CD4-positive, alpha-beta memory T cell (primary cell): ENCODE data around the gene CHAF1A. TPM values are rescaled to one million over a fixed set of nuclear protein-coding genes. Genes with fewer than 3 reads are reported as not detected.

Experiments used
- CTCF ChIA-PET: fragments of 350-600 bp; sonication (Branson Sonifier 250); formaldehyde crosslinking; loops from one replicate; lab custom pipeline; 2021; ENCODE audit warnings: inconsistent platforms; ENCODE audit not compliant: partially characterized antibody; lab: Charles Lee
- POLR2A ChIA-PET: fragments of 350-600 bp; sonication (Branson Sonifier 250); formaldehyde crosslinking; loops from one replicate; lab custom pipeline; 2021; ENCODE audit not compliant: partially characterized antibody; lab: Charles Lee
- DNase-seq, 5 donors: peaks; one replicate each; pipeline versions ENCODE4 v3.0.0 to v3.0.0-alpha.2; 2020 to 2022; ENCODE audit warnings: mixed read lengths in 1 of 5
- H3K27ac ChIP-seq: one replicate; pipeline ENCODE4 v1.7.0; 2013; ENCODE audit warnings: low read depth, low read length
- H3K27me3 ChIP-seq: 2 replicates; pipeline ENCODE4 v1.7.0; 2013; ENCODE audit warnings: mild to moderate bottlenecking, low read length, moderate library complexity; ENCODE audit not compliant: insufficient read depth
- H3K36me3 ChIP-seq: 2 replicates; pipeline ENCODE4 v1.7.0; 2013; ENCODE audit warnings: mild to moderate bottlenecking, low read length, moderate library complexity; ENCODE audit not compliant: insufficient read depth
- H3K4me1 ChIP-seq: 2 replicates; pipeline ENCODE4 v1.7.0; 2013; ENCODE audit warnings: mild to moderate bottlenecking, low read length, moderate library complexity; ENCODE audit not compliant: insufficient read depth
- H3K4me3 ChIP-seq, 2 donors: one replicate each; pipeline ENCODE4 v1.7.0; 2013; ENCODE audit warnings: low read length in 2 of 2, mild to moderate bottlenecking in 1 of 2
- H3K9me3 ChIP-seq, 2 donors: one replicate each; pipeline ENCODE4 v1.7.0; 2013; ENCODE audit warnings: low read length in 2 of 2, control low read depth in 1 of 2; ENCODE audit not compliant: control insufficient read depth in 1 of 2
- H3K27ac Mint-ChIP-seq, 7 donors: one replicate each; pipeline ENCODE4 v1.8.0; 2020 to 2021; ENCODE audit warnings: mixed read lengths in 7 of 7, mild to moderate bottlenecking in 6 of 7, inconsistent platforms in 3 of 7, moderate library complexity in 3 of 7
- H3K27me3 Mint-ChIP-seq, 2 donors: one replicate each; pipeline ENCODE4 v1.8.0; 2020 to 2021; ENCODE audit warnings: mixed read lengths in 2 of 2
- H3K36me3 Mint-ChIP-seq, 2 donors: one replicate each; pipeline ENCODE4 v1.8.0; 2020 to 2021; ENCODE audit warnings: mixed read lengths in 2 of 2, inconsistent platforms in 1 of 2, mild to moderate bottlenecking in 1 of 2
- H3K4me1 Mint-ChIP-seq, 4 donors: one replicate each; pipeline ENCODE4 v1.8.0; 2020 to 2021; ENCODE audit warnings: mixed read lengths in 4 of 4, mild to moderate bottlenecking in 1 of 4
- H3K4me3 Mint-ChIP-seq, 8 donors: one replicate each; pipeline ENCODE4 v1.8.0; 2020 to 2021; ENCODE audit warnings: mixed read lengths in 8 of 8, mild to moderate bottlenecking in 7 of 8, moderate library complexity in 6 of 8, inconsistent platforms in 3 of 8
- H3K9me3 Mint-ChIP-seq, 8 donors: one replicate each; pipeline ENCODE4 v1.8.0; 2020 to 2021; ENCODE audit warnings: mixed read lengths in 8 of 8, mild to moderate bottlenecking in 5 of 8, inconsistent platforms in 3 of 8, moderate library complexity in 1 of 8
- intact Hi-C: fragments of 100-400 bp; cut with micrococcal nuclease; formaldehyde crosslinking; loops from one replicate; pipeline ENCODE4 v1.15.1; 2023
- polyA plus RNA-seq, 2 donors: library from polyadenylated mRNA; unstranded; fragments of 300-500 nt; fragmentation: Illumina TruSeq; gene quantifications; one replicate each; pipeline ENCODE4 v1.2.3, GENCODE V29; 2021
- total RNA-seq, 2 experiments: library from RNA; stranded (reverse); gene quantifications; one replicate each; pipeline ENCODE4 v1.2.3, GENCODE V29; 2021

CHAF1A gene
- total and polyA plus RNA-seq, 4 experiments from 2014 or later = 2.8 to 18.1 (median 9.2) TPM

DNA sequence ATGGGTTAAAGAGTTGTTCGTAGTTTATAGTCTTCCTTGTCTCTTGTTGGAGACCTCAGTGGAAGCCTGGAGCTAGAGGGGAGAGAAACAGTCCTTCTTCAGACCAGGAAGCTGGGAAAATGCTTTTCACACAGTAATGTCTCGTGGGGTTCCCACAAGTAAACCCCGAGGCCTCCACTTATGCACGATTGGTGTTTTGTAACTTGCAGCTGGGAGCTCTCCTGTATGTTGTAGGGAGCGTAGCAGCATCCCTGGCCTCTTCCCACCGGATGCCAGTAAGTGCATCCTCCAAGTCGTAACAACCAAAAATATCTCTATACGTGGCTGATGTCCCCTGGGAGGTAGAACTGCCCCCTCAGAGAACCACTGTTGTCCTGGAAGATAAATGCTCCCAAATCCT, 3.5 kb downstream of the CHAF1A start:
- intact Hi-C loops = no loop called here
- Mint-ChIP-seq H3K4me3 (no peak overlapping the region), H3K27ac (no peak overlapping the region), H3K36me3 (peaks cover 4 to 13% of the 10 kb centered on the region in 2 donors), H3K9me3 (no peaks in the 10 kb centered on the region), H3K4me1 (peaks cover 13 to 37% (median 25%) of the 10 kb centered on the region in 4 donors), H3K27me3 (no peaks in the 10 kb centered on the region)
- DNase-seq = no peak
- no peaks in the 10 kb centered on the region for H3K9me3 ChIP-seq
- CTCF ChIA-PET = interaction anchor here (1.2 kb wide), 1 partner anchor 10 kb away, joined by 3 read pairs; no protein-coding TSS in a partner anchor
- no peaks in the 10 kb centered on the region for H3K27me3 ChIP-seq
- POLR2A ChIA-PET = no interaction called here
- no peak overlapping the region for H3K27ac ChIP-seq
- H3K4me1 ChIP-seq = peaks cover 20% of the 10 kb centered on the region
- H3K4me3 ChIP-seq = no peak overlapping the region
- H3K36me3 ChIP-seq = peaks cover 7% of the 10 kb centered on the region

GRCh38 chr19:4406626-4407025, 4.2 kb downstream of the CHAF1A start:
- Histone ChIP-seq H3K27ac (no peak overlapping the region), H3K4me3 (no peak overlapping the region), H3K36me3 (peaks cover 7% of the 10 kb centered on the region), H3K27me3 (no peaks in the 10 kb centered on the region), H3K9me3 (no peaks in the 10 kb centered on the region), H3K4me1 (peaks cover 13% of the 10 kb centered on the region)
- Mint-ChIP-seq H3K4me1 (peaks cover 10 to 30% (median 20%) of the 10 kb centered on the region in 4 donors), H3K27ac (no peak overlapping the region), H3K4me3 (no peak overlapping the region), H3K9me3 (no peaks in the 10 kb centered on the region), H3K27me3 (no peaks in the 10 kb centered on the region), H3K36me3 (peaks cover 4 to 13% of the 10 kb centered on the region in 2 donors)
- no peak for DNase-seq
- ChIA-PET CTCF (interaction anchor here (1.2 to 1.3 kb wide), 2 partner anchors 10 to 55 kb away, joined by 3 read pairs; no protein-coding TSS in a partner anchor), POLR2A (no interaction called here)
- intact Hi-C loops = no loop called here

- peaks cover 12 to 14% of the 10 kb centered on the region in 2 donors for H3K36me3 Mint-ChIP-seq
- intact Hi-C loops = no loop called here
- peaks cover 0 to 7% (median 4%) of the 10 kb centered on the region in 4 donors for H3K4me1 Mint-ChIP-seq
- no peak overlapping the region for H3K27ac ChIP-seq
- H3K4me3 ChIP-seq = no peak overlapping the region
- H3K27me3 ChIP-seq = no peaks in the 10 kb centered on the region
- DNase-seq = no peak
- POLR2A ChIA-PET = no interaction called here
- no peaks in the 10 kb centered on the region for H3K9me3 ChIP-seq
- no peaks in the 10 kb centered on the region for H3K9me3 Mint-ChIP-seq
- H3K36me3 ChIP-seq = peaks cover 7% of the 10 kb centered on the region
- H3K4me1 ChIP-seq = no peaks in the 10 kb centered on the region
- no peak overlapping the region for H3K27ac Mint-ChIP-seq
- no peak overlapping the region for H3K4me3 Mint-ChIP-seq
- CTCF ChIA-PET = interaction anchor here (0.5 kb wide), 1 partner anchor 58 kb away, joined by 3 read pairs; no protein-coding TSS in a partner anchor
- H3K27me3 Mint-ChIP-seq = no peaks in the 10 kb centered on the region
Measured at GRCh38 chr19:4409123-4409933, 6.9 kb downstream of the CHAF1A start.

DNA sequence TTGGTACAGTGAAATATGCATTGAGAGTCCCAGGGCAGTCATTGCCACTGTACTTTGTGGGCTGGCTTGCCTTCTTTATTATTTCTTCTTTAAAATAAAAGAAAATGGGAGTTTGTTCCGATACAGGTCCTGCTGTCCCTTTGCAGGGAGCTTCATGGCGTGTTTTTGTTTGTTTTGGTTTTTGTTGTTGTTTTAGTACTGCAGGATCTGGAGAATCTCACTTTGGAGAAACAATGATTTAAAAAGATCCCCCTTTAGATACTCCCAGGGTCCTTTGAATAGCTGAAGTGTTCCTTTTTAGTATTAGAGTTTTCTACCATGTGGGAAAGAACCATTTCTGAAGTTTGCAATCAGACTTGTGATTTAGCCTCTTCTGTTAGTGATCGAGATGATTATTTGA, 11.1 kb downstream of the CHAF1A start:
- POLR2A ChIA-PET = no interaction called here
- H3K36me3 Mint-ChIP-seq = peaks cover 12 to 20% of the 10 kb centered on the region in 2 donors
- no peak for DNase-seq
- H3K27ac Mint-ChIP-seq = no peak overlapping the region
- Histone ChIP-seq H3K4me1 (no peaks in the 10 kb centered on the region), H3K36me3 (peaks cover 7% of the 10 kb centered on the region), H3K27ac (no peak overlapping the region), H3K9me3 (no peaks in the 10 kb centered on the region), H3K27me3 (no peaks in the 10 kb centered on the region), H3K4me3 (no peak overlapping the region)
- intact Hi-C loops = no loop called here
- CTCF ChIA-PET = no interaction called here
- H3K9me3 Mint-ChIP-seq = no peaks in the 10 kb centered on the region
- no peaks in the 10 kb centered on the region for H3K27me3 Mint-ChIP-seq
- H3K4me1 Mint-ChIP-seq = peaks cover 0 to 2% (median 0%) of the 10 kb centered on the region in 4 donors
- no peak overlapping the region for H3K4me3 Mint-ChIP-seq

- Histone ChIP-seq H3K36me3 (no peaks in the 10 kb centered on the region), H3K27ac (no peak overlapping the region), H3K27me3 (no peaks in the 10 kb centered on the region), H3K4me3 (no peak overlapping the region), H3K4me1 (no peaks in the 10 kb centered on the region), H3K9me3 (no peaks in the 10 kb centered on the region)
- H3K9me3 Mint-ChIP-seq = no peaks in the 10 kb centered on the region
- peaks cover 0 to 2% (median 0%) of the 10 kb centered on the region in 4 donors for H3K4me1 Mint-ChIP-seq
- ChIA-PET POLR2A (interaction anchor here (1.3 kb wide), 1 partner anchor 14 kb away, joined by 3 read pairs; the partner anchor contains the start of gene SH3GL1), CTCF (interaction anchor here (0.9 kb wide), 2 partner anchors 12 to 146 kb away, joined by 4 read pairs; partner anchors contain the start of gene CHAF1A)
- H3K27ac Mint-ChIP-seq = no peak overlapping the region
- no peak overlapping the region for H3K4me3 Mint-ChIP-seq
- DNase-seq = no peak
- intact Hi-C loops = no loop called here
- no peaks in the 10 kb centered on the region for H3K27me3 Mint-ChIP-seq
- H3K36me3 Mint-ChIP-seq = peaks cover 8 to 17% of the 10 kb centered on the region in 2 donors
Measured at GRCh38 chr19:4414144-4414799, 11.8 kb downstream of the CHAF1A start.

DNA sequence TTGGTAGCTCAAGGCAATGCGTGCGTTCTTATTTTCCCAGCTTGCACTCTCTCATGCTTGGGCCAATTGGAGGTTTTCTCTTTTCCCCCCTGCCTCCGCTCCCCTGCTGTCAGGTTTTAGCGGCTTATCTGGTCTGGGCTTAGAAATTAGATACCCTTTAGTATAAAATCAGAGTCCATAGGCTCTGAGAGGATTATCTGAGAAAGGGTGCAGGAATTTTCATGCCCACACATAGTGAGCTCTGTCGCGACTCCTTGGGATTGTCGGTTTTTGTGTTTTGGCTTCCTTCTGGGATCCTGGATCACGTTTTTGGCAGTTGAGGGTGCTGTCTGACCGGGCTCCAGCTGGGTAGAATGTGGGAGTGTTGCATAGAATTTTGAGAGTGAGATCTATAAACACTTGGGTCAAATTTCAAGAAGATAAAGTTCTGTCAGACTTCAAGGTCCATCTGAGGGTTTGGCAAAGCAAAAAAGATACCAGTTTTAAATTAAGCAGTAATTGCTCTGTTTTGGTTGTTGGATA, 12.4 kb downstream of the CHAF1A start:
- Histone ChIP-seq H3K36me3 (no peaks in the 10 kb centered on the region), H3K27me3 (no peaks in the 10 kb centered on the region), H3K9me3 (no peaks in the 10 kb centered on the region), H3K4me3 (no peak overlapping the region), H3K4me1 (no peaks in the 10 kb centered on the region), H3K27ac (no peak overlapping the region)
- Mint-ChIP-seq H3K9me3 (no peaks in the 10 kb centered on the region), H3K4me3 (no peak overlapping the region), H3K36me3 (peaks cover 9 to 17% of the 10 kb centered on the region in 2 donors), H3K27me3 (no peaks in the 10 kb centered on the region), H3K27ac (peak overlapping the region in 2 of 7 donors; percentile 27 to 29), H3K4me1 (peaks cover 0 to 2% (median 0%) of the 10 kb centered on the region in 4 donors)
- POLR2A ChIA-PET = interaction anchor here (1.3 kb wide), 1 partner anchor 15 kb away, joined by 3 read pairs; the partner anchor contains the start of gene SH3GL1
- CTCF ChIA-PET = interaction anchor here (0.9 kb wide), 2 partner anchors 13 to 147 kb away, joined by 4 read pairs; partner anchors contain the start of gene CHAF1A
- intact Hi-C loops = no loop called here
- no peak for DNase-seq
